HEK293T (cell line): Measurements from ENCODE around the gene CIC.
A peak's percentile ranks its signal among the peaks of the same experiment; 100 is the strongest.

Experiments
- CTCF ChIA-PET: fragments of 350-600 bp; formaldehyde crosslinking; extraction: SDS; loops from one replicate; lab custom pipeline; 2021; ENCODE audit warnings: antibody characterized with exemption, inconsistent platforms; lab: Yijun Ruan, JAX
- POLR2A ChIA-PET: fragments of 350-600 bp; formaldehyde crosslinking; extraction: SDS; loops from one replicate; lab custom pipeline; 2020; ENCODE audit warnings: antibody characterized with exemption, inconsistent platforms; lab: Yijun Ruan, JAX
- DNase-seq: peaks from one replicate; pipeline ENCODE4 v3.0.0; 2012; ENCODE audit warnings: mixed read lengths; ENCODE audit errors: extremely low spot score
- BHLHE40 ChIP-seq: fragments of 450-650 bp; IDR thresholded peaks from 2 replicates; pipeline ENCODE4 v1.6.1; 2016; ENCODE audit warnings: mild to moderate bottlenecking, moderate library complexity, borderline replicate concordance
- CTBP1 ChIP-seq: fragments of 450-650 bp; IDR thresholded peaks from 2 replicates; pipeline ENCODE4 v1.6.1; 2016; ENCODE audit warnings: borderline replicate concordance
- FOXA1 ChIP-seq: fragments of 450-650 bp; IDR thresholded peaks from 2 replicates; pipeline ENCODE4 v1.6.1; 2016; ENCODE audit warnings: mild to moderate bottlenecking
- FOXK2 ChIP-seq: fragments of 450-650 bp; IDR thresholded peaks from 2 replicates; pipeline ENCODE4 v1.6.1; 2016; ENCODE audit warnings: mild to moderate bottlenecking
- FOXM1 ChIP-seq: fragments of 450-650 bp; IDR thresholded peaks from 2 replicates; pipeline ENCODE4 v1.6.1; 2017; ENCODE audit warnings: mild to moderate bottlenecking, borderline replicate concordance
- HDGF ChIP-seq: fragments of 450-650 bp; IDR thresholded peaks from 2 replicates; pipeline ENCODE4 v1.6.1; 2017; ENCODE audit warnings: antibody characterized with exemption, borderline replicate concordance
- L3MBTL2 ChIP-seq: fragments of 450-650 bp; conservative IDR thresholded peaks from 2 replicates; pipeline ENCODE4 v1.6.1; 2016; ENCODE audit warnings: mild to moderate bottlenecking
- LEF1 ChIP-seq: fragments of 450-650 bp; IDR thresholded peaks from 2 replicates; pipeline ENCODE4 v1.6.1; 2017; ENCODE audit warnings: mild to moderate bottlenecking, borderline replicate concordance
- NFRKB ChIP-seq: fragments of 450-650 bp; IDR thresholded peaks from 2 replicates; pipeline ENCODE4 v1.6.1; 2016; ENCODE audit warnings: mild to moderate bottlenecking, moderate library complexity
- SP1 ChIP-seq: fragments of 450-650 bp; IDR thresholded peaks from 2 replicates; pipeline ENCODE4 v1.6.1; 2017
- SUZ12 ChIP-seq: fragments of 450-650 bp; IDR thresholded peaks from 2 replicates; pipeline ENCODE4 v1.6.1; 2016; ENCODE audit warnings: mild to moderate bottlenecking
- TARDBP ChIP-seq: fragments of 450-650 bp; IDR thresholded peaks from 2 replicates; pipeline ENCODE4 v1.6.1; 2016
- ZNF384 ChIP-seq: fragments of 450-650 bp; IDR thresholded peaks from 2 replicates; pipeline ENCODE4 v1.6.1; 2016
- TF ChIP-seq, protein P1 (sequence below): fragments of 450-650 bp; IDR thresholded peaks from 2 replicates; pipeline ENCODE4 v1.6.1; 2016

CIC gene

GRCh38 chr19:42281146-42281826, 12.2 kb downstream of the CIC start:
- no peak for DNase-seq
- ChIA-PET CTCF (interaction anchor here (0.7 to 1.2 kb wide), 2 partner anchors 35 to 38 kb away, joined by 3 read pairs; no protein-coding TSS in a partner anchor), POLR2A (interaction anchor here (1.0 to 6.3 kb wide), 5 partner anchors 21 to 115 kb away, joined by 3 to 140 read pairs (median 8); partner anchors contain the start of genes GSK3A, PAFAH1B3 and PRR19)
- no peak for TF ChIP-seq LEF1
- no peak for TF ChIP-seq FOXM1
- TF ChIP-seq CTBP1 = no peak
- TF ChIP-seq BHLHE40 = no peak
- TF ChIP-seq ZNF384 = no peak
- TF ChIP-seq SUZ12 = no peak
- TF ChIP-seq FOXK2 = no peak
- no peak for TF ChIP-seq NFRKB
- TF ChIP-seq, protein P1, sequence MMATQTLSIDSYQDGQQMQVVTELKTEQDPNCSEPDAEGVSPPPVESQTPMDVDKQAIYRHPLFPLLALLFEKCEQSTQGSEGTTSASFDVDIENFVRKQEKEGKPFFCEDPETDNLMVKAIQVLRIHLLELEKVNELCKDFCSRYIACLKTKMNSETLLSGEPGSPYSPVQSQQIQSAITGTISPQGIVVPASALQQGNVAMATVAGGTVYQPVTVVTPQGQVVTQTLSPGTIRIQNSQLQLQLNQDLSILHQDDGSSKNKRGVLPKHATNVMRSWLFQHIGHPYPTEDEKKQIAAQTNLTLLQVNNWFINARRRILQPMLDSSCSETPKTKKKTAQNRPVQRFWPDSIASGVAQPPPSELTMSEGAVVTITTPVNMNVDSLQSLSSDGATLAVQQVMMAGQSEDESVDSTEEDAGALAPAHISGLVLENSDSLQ = no peak
- TF ChIP-seq SP1 = no peak

DNA sequence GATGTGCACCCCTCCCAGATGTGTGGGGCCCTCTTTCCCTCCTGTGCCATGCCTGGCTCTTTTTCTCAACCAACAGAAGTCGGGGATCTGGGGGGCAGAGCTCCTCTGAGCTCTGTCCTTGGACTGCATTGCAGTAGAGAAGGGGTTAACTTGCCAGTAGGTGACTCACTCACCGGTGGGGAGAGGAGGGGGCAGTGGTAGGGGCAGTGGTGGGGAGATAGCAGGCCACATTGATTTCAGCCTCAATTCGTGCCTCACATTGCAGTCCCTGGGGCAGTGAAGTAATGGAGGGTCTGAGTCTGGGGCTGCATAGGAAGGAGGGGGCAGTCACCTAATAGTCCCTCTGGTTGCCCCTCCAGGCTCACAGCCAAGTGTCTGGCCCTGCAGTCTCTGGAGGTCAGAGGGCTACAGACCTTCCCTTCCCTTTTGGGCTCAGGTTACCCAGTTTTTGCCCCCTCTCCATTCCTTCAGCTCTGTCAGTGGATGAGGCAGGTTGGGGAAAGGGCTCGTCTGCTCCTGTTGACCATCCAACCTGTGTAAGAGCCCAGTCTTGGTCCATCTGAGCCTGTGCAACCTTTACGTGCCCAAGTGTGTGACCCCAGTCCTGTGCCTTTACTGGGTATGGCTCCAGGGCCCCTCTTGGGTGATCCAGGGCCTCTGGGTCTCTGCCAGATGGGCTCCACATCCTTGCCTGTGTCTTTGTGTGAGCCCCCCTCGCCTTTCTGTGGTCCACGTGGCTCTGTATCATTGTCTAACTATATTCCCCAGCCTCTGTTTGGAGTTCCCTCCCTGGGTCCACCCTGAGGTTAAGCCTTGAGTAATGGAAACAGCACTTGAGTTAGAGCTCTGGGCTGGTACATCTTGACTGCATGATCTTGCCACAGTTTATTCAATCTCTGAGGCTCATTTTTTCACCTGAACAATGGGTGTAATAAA, 13.0 kb downstream of the CIC start:
- no peak for DNase-seq

GRCh38 chr19:42282819-42283187, 13.8 kb downstream of the CIC start:
- ChIA-PET CTCF (interaction anchor here (0.6 to 1.0 kb wide), 4 partner anchors 29 to 691 kb away, joined by 3 read pairs; no protein-coding TSS in a partner anchor), POLR2A (interaction anchor here (0.7 to 6.3 kb wide), 4 partner anchors 20 to 38 kb away, joined by 3 to 140 read pairs (median 6); partner anchors contain the start of genes GSK3A and PAFAH1B3)
- TF ChIP-seq FOXM1 = no peak
- TF ChIP-seq TARDBP = no peak
- no peak for TF ChIP-seq FOXK2
- no peak for TF ChIP-seq CTBP1
- no peak for TF ChIP-seq FOXA1
- TF ChIP-seq, protein P1 = no peak
- TF ChIP-seq SP1 = no peak
- no peak for TF ChIP-seq BHLHE40
- TF ChIP-seq SUZ12 = no peak
- TF ChIP-seq NFRKB = no peak
- no peak for TF ChIP-seq L3MBTL2
- no peak for TF ChIP-seq LEF1
- no peak for TF ChIP-seq ZNF384
- DNase-seq = no peak

More for the DNA sequence above, 13.0 kb downstream of the CIC start:
- POLR2A ChIA-PET = interaction anchor here (0.8 to 6.3 kb wide), 6 partner anchors 21 to 115 kb away, joined by 3 to 140 read pairs (median 6); partner anchors contain the start of genes GSK3A, PAFAH1B3 and PRR19
- TF ChIP-seq HDGF = no peak
- TF ChIP-seq, protein P1 = no peak
- CTCF ChIA-PET = interaction anchor here (0.6 to 1.2 kb wide), 5 partner anchors 30 to 692 kb away, joined by 3 read pairs; no protein-coding TSS in a partner anchor

DNA sequence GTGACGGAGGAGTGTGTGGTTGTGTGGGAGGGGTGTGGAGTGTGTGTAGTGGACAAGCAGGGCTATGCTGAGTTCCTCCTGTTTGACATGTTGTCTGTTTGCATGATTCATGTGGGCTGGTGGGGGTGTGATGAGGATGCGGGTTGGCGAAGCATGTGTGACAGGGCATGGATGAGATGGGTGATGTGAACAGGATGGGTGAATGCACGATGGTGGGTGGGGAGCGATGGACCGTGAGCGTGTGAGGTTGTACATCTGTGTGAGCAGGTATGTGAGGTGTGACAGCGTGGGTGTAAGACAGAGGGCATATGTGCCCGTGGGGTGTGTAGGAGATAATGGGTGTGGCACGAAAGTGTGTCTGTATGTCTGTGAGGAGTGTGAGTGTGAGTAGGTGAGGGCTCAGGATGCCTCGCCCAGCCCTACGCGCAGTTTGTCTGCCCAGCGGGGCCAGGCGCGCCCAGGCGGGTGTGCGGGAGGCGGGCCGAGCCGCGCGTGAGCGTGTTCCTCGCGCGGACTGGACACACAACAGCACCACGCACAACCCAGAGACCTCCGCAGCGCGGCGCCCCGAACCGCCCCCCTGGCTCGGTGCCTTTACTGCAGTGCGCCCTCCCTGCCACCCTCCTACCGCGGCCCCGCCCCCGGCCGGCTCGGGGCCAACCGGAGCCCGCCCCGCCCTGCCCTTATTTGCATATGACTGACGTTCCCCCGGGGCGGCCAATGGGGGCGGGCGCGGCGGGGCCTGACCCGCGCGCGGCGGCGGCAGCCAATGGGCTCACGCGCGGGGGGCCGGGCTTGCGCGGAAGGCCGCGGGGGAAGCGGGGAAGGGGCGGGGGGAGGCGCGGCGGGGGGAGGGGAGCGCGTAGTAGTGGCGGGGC, 14.4 kb downstream of the CIC start:
- TF ChIP-seq HDGF = no peak
- TF ChIP-seq, protein P1 = peak; percentile 75
- ChIA-PET CTCF (interaction anchor here (0.8 to 1.0 kb wide), 2 partner anchors 39 to 691 kb away, joined by 3 read pairs; no protein-coding TSS in a partner anchor), POLR2A (interaction anchor here (0.7 to 6.3 kb wide), 3 partner anchors 19 to 39 kb away, joined by 3 to 140 read pairs (median 3); partner anchors contain the start of genes GSK3A and PAFAH1B3)
- DNase-seq = peak; percentile 91

DNA sequence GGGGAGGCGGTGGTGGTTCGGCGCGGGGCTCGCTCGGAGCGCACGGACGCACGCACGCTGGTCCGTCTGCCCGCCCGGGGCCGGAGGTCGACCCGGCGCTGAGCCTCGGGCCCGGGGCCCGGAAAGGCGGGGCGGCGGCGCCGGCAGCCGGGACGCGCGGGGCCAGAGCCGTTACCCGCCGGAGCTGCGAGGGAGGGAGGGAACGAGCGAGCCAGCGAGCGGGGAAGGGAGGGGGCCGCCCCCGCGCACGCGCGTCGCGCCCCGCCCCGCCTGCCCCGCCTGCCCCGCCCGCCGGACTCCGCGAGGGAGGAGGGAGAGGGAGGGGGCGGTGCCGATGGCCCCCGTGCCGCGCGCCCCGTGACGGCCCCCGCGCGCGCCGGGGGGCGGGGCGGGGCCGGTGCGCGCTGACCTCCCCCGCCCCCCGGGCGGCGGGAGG, 15.0 kb downstream of the CIC start:
- TF ChIP-seq SUZ12 (no peak), FOXM1 (0 out of 2 replicates have a peak, but pooled peaks have one; percentile 25), FOXA1 (no peak), SP1 (no peak)
- TF ChIP-seq, protein P1 = no peak
- ChIA-PET POLR2A (no interaction called here), CTCF (no interaction called here)
- DNase-seq = peak; percentile 87
